ENCODE data around the gene CSTF3. TPM values are rescaled to one million over a fixed set of nuclear protein-coding genes. Genes with fewer than 3 reads are reported as not detected.

Gene CSTF3
- total RNA-seq, 1 experiment from 2014 or later = 45.6 TPM

- intact Hi-C loops (cut with micrococcal nuclease; ENCODE audit: unreplicated experiment) = loop anchor here (5.0 to 10.0 kb wide), 3 partner anchors 91 to 759 kb away; partner anchors contain the start of gene QSER1
- no peak overlapping the region for H3K4me2 ChIP-seq
- ChIA-PET POLR2A (ENCODE audit: unreplicated experiment) (no interaction called here), CTCF (interaction anchor here (0.6 kb wide), 1 partner anchor 76 kb away, joined by 4 read pairs; no protein-coding TSS in a partner anchor)
- H3K4me3 ChIP-seq = no peak overlapping the region
- H3K36me3 ChIP-seq (ENCODE audit: low read depth) = no peaks in the 10 kb centered on the region
- no peak overlapping the region for H3K27ac ChIP-seq
- H2AFZ ChIP-seq = no peak overlapping the region
- H3F3A ChIP-seq (ENCODE audit: insufficient read depth, low read depth) = no peaks in the 10 kb centered on the region
- no TSS peak for BruUV-seq (replicated peaks)
- no peaks in the 10 kb centered on the region for H3K9me3 ChIP-seq (ENCODE audit: insufficient read depth, low read depth)
- no peaks in the 10 kb centered on the region for H3K9me2 ChIP-seq (ENCODE audit: insufficient read depth)
- no peaks in the 10 kb centered on the region for H3K79me2 ChIP-seq (ENCODE audit: low read depth)
- no peaks in the 10 kb centered on the region for H3K4me1 ChIP-seq (replicated peaks; ENCODE audit: insufficient read depth)
- H3K27me3 ChIP-seq (ENCODE audit: insufficient read depth, low read depth) = no peaks in the 10 kb centered on the region
- no peak for DNase-seq
- H4K20me1 ChIP-seq (ENCODE audit: insufficient read depth) = no peaks in the 10 kb centered on the region
- no peak for TF ChIP-seq EZH2 (IDR thresholded peaks at IDR 0.05; ENCODE audit: low read depth)
- TF ChIP-seq CTCF (conservative IDR thresholded peaks at IDR 0.05) = no peak
Observed at GRCh38 chr11:33068611-33069340, 92.5 kb downstream of the CSTF3 start.

- BruUV-seq (replicated peaks) = no TSS peak
- no peaks in the 10 kb centered on the region for H4K20me1 ChIP-seq (ENCODE audit: insufficient read depth)
- H3K36me3 ChIP-seq (ENCODE audit: low read depth) = no peaks in the 10 kb centered on the region
- H3K9me3 ChIP-seq (ENCODE audit: insufficient read depth, low read depth) = no peaks in the 10 kb centered on the region
- POLR2A ChIA-PET (ENCODE audit: unreplicated experiment) = no interaction called here
- intact Hi-C loops (cut with micrococcal nuclease; ENCODE audit: unreplicated experiment) = loop anchor here (5.0 to 10.0 kb wide), 3 partner anchors 90 to 760 kb away; partner anchors contain the start of gene QSER1
- no peaks in the 10 kb centered on the region for H3K27me3 ChIP-seq (ENCODE audit: insufficient read depth, low read depth)
- DNase-seq = peak in 1 of 2 experiments; percentile 42
- no peak overlapping the region for H3K27ac ChIP-seq
- no peak overlapping the region for H3K4me3 ChIP-seq
- no peaks in the 10 kb centered on the region for H3K4me1 ChIP-seq (replicated peaks; ENCODE audit: insufficient read depth)
- TF ChIP-seq EZH2 (IDR thresholded peaks at IDR 0.05; ENCODE audit: low read depth) = no peak
- TF ChIP-seq CTCF (conservative IDR thresholded peaks at IDR 0.05) = no peak
- no peaks in the 10 kb centered on the region for H3K79me2 ChIP-seq (ENCODE audit: low read depth)
- H3K4me2 ChIP-seq = no peak overlapping the region
- no peaks in the 10 kb centered on the region for H3F3A ChIP-seq (ENCODE audit: insufficient read depth, low read depth)
- H2AFZ ChIP-seq = no peak overlapping the region
- CTCF ChIA-PET = interaction anchor here (0.6 kb wide), 1 partner anchor 38 kb away, joined by 3 read pairs; no protein-coding TSS in a partner anchor
- no peaks in the 10 kb centered on the region for H3K9me2 ChIP-seq (ENCODE audit: insufficient read depth)
Observed at GRCh38 chr11:33067294-33067693, 94.0 kb downstream of the CSTF3 start.

GRCh38 chr11:33065445-33066178, 95.7 kb downstream of the CSTF3 start:
- H3K4me3 ChIP-seq = no peak overlapping the region
- BruUV-seq (replicated peaks) = no TSS peak
- H3K27ac ChIP-seq = no peak overlapping the region
- H3K9me2 ChIP-seq (ENCODE audit: insufficient read depth) = no peaks in the 10 kb centered on the region
- H2AFZ ChIP-seq = no peak overlapping the region
- H3K4me1 ChIP-seq (replicated peaks; ENCODE audit: insufficient read depth) = no peaks in the 10 kb centered on the region
- H3F3A ChIP-seq (ENCODE audit: insufficient read depth, low read depth) = no peaks in the 10 kb centered on the region
- H3K4me2 ChIP-seq = no peak overlapping the region
- CTCF ChIA-PET = interaction anchor here (0.6 to 1.0 kb wide), 4 partner anchors 21 to 591 kb away, joined by 3 to 7 read pairs (median 4); no protein-coding TSS in a partner anchor
- intact Hi-C loops (cut with micrococcal nuclease; ENCODE audit: unreplicated experiment) = loop anchor here (1.0 to 10.0 kb wide), 6 partner anchors 88 to 762 kb away; partner anchors contain the start of gene QSER1
- H4K20me1 ChIP-seq (ENCODE audit: insufficient read depth) = no peaks in the 10 kb centered on the region
- no peaks in the 10 kb centered on the region for H3K9me3 ChIP-seq (ENCODE audit: insufficient read depth, low read depth)
- peak in 1 of 2 experiments; percentile 54 for DNase-seq
- H3K36me3 ChIP-seq (ENCODE audit: low read depth) = no peaks in the 10 kb centered on the region
- peak; percentile 90 for TF ChIP-seq CTCF (conservative IDR thresholded peaks at IDR 0.05)
- no peak for TF ChIP-seq EZH2 (IDR thresholded peaks at IDR 0.05; ENCODE audit: low read depth)
- H3K27me3 ChIP-seq (ENCODE audit: insufficient read depth, low read depth) = no peaks in the 10 kb centered on the region
- POLR2A ChIA-PET (ENCODE audit: unreplicated experiment) = no interaction called here
- H3K79me2 ChIP-seq (ENCODE audit: low read depth) = no peaks in the 10 kb centered on the region
